Transverse colon (tissue), 4 donors: ENCODE data around the gene KRT38. TPM values are rescaled to one million over a fixed set of nuclear protein-coding genes. Genes with fewer than 3 reads are reported as not detected.

Source experiments
- DNase-seq: peaks from one replicate; pipeline ENCODE4 v3.0.0-alpha.2; 2019
- H3K27ac ChIP-seq, 4 donors: fragments of 200-600 bp; sonication (generic); 2 replicates each; pipeline ENCODE4 v1.5.1; 2016 to 2018; ENCODE audit warnings: inconsistent platforms in 4 of 4
- H3K27me3 ChIP-seq: fragments of 200-600 bp; sonication (generic); 2 replicates; pipeline ENCODE4 v1.5.1; 2017; ENCODE audit warnings: inconsistent platforms
- H3K36me3 ChIP-seq, 4 donors: fragments of 200-600 bp; sonication (generic); 2 replicates each; pipeline ENCODE4 v1.5.1; 2017 to 2019; ENCODE audit warnings: inconsistent platforms in 4 of 4
- H3K4me1 ChIP-seq, 4 donors: fragments of 200-600 bp; sonication (generic); 2 replicates each; pipeline ENCODE4 v1.5.1; 2017 to 2020; ENCODE audit warnings: inconsistent platforms in 4 of 4
- H3K4me3 ChIP-seq, 4 donors: fragments of 200-600 bp; sonication (generic); 1 replicate in 1 of 4; 2 replicates in 3 of 4; pipeline versions ENCODE4 v1.5.1 to v1.6.1; 2017 to 2019; ENCODE audit warnings: inconsistent platforms in 4 of 4
- H3K9me3 ChIP-seq, 2 donors: fragments of 200-600 bp; sonication (generic); 2 replicates each; pipeline ENCODE4 v1.5.1; 2017 to 2019; ENCODE audit warnings: inconsistent platforms in 2 of 2
- EP300 ChIP-seq: sonication (generic); formaldehyde crosslinking; IDR thresholded peaks from one replicate; pipeline ENCODE4 v1.6.1; 2017; ENCODE audit warnings: antibody characterized with exemption, low read depth
- POLR2A ChIP-seq: fragments of 450-650 bp; IDR thresholded peaks from one replicate; pipeline ENCODE4 v1.6.1; 2016; ENCODE audit warnings: antibody characterized with exemption, mild to moderate bottlenecking, moderate library complexity
- POLR2AphosphoS5 ChIP-seq, 3 donors: sonication (generic); formaldehyde crosslinking; IDR thresholded peaks; one replicate each; pipeline ENCODE4 v1.6.1; 2016; ENCODE audit warnings: antibody characterized with exemption in 3 of 3
- WGBS, 2 donors: methylation state at CpG; one replicate each; pipeline ENCODE4 v1.1.5; 2018; ENCODE audit warnings: low coverage in 1 of 2; 5-methylcytosine and 5-hydroxymethylcytosine counted together
- in situ Hi-C, 4 donors: fragments of 200-750 bp; cut with MboI; loops; one replicate each; pipeline versions ENCODE4 v1.15.0 to v1.15.1; 2017; ENCODE audit warnings: low sequenced_read_pairs in 3 of 4, low pct_ligation_motif_present in 1 of 4, low pct_unique_long_range_greater_than_20kb in 1 of 4
- intact Hi-C: fragments of 100-400 bp; cut with DNase I; formaldehyde crosslinking; loops from one replicate; pipeline ENCODE4 v1.15.1; 2023; ENCODE audit warnings: low total_unique reads
- total RNA-seq, 4 donors: library from RNA; depleted of rRNA; stranded (reverse); fragments of >200 nt; gene quantifications; one replicate each; pipeline ENCODE4 v1.1.0, GENCODE V29; 2016
- TF ChIP-seq, protein P1 (sequence below), 5 experiments: fragments of 200-600 bp in 3 of 5; fragments of 450-650 bp in 2 of 5; sonication (generic) in 3 of 5; IDR thresholded peaks; 1 replicate in 2 of 5; 2 replicates in 3 of 5; pipeline ENCODE4 v1.5.1; 2016 to 2017; ENCODE audit warnings: antibody characterized with exemption in 5 of 5, inconsistent platforms in 3 of 5, mild to moderate bottlenecking in 2 of 5, moderate library complexity in 1 of 5

KRT38 gene
- total RNA-seq, 4 donors from 2014 or later, result not detected

DNA sequence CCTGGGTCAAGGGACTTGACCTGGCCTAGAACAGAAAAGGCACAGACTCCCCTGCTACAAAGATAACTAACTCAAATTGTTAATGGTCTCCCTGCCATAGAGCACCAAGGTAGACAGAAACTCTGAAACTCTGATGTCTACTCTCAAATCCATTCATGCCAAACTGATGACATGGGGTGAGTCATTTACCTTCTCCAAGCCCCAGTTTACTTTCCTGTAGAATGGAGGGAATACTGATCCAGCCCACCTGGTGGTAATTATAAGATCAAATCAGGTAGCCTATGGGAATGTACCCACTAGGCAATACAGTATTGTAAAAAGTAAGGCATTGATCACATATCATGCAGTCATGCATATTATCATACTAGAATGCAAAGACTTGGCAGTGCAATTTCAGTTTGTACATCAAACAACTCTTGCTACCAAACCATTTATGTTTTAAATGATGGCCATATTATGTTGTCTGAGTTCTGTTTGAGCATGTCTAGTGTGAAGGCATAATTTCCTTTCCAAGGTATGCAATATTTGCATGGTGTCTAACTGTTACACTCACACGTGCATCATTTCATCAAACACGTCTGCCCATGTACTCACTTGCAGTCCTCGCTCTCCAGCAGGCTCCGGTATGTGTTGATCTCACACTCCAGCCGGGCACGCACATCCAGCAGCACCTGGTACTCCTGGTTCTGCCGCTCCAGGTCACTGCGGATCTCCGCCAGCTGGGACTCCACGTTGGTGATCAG, 46.4 kb downstream of the KRT38 start:
- Histone ChIP-seq H3K27ac (no peak overlapping the region), H3K9me3 (no peaks in the 10 kb centered on the region), H3K4me3 (no peak overlapping the region), H3K36me3 (no peaks in the 10 kb centered on the region), H3K4me1 (no peaks in the 10 kb centered on the region), H3K27me3 (peaks cover 19% of the 10 kb centered on the region)
- TF ChIP-seq POLR2A, result no peak
- TF ChIP-seq POLR2AphosphoS5 (IDR thresholded peaks at IDR 0.05), result no peak
- no peak for TF ChIP-seq EP300
- TF ChIP-seq, protein P1, sequence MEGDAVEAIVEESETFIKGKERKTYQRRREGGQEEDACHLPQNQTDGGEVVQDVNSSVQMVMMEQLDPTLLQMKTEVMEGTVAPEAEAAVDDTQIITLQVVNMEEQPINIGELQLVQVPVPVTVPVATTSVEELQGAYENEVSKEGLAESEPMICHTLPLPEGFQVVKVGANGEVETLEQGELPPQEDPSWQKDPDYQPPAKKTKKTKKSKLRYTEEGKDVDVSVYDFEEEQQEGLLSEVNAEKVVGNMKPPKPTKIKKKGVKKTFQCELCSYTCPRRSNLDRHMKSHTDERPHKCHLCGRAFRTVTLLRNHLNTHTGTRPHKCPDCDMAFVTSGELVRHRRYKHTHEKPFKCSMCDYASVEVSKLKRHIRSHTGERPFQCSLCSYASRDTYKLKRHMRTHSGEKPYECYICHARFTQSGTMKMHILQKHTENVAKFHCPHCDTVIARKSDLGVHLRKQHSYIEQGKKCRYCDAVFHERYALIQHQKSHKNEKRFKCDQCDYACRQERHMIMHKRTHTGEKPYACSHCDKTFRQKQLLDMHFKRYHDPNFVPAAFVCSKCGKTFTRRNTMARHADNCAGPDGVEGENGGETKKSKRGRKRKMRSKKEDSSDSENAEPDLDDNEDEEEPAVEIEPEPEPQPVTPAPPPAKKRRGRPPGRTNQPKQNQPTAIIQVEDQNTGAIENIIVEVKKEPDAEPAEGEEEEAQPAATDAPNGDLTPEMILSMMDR (IDR thresholded peaks at IDR 0.05), result no peak
- intact Hi-C loops (no loop called here), in situ Hi-C loops (no loop called here)
- DNase-seq, result no peak
- 80 to 93% methylated on average over 1 to 10 of the region's 10 CpGs for WGBS, 2 donors

DNA sequence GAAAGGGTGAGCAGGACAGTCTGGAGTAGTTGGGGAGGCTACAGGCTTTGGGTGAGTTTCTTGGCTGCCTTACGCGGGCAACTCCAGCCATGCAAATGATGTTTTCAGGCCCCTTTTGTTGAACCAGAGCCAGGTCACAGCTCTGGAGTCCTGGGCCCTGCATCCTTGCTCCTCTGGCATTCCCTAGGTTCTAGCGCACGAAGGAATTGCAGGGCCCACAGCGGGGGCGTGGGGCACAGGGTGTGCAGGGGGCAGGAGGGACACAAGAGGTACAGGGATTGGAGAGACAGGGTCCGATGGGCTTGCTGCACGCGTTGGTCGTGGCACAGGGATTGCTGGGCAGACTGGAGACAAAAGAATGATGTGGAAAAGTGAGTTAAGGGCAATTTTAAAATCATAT, 47.0 kb downstream of the KRT38 start:
- Histone ChIP-seq H3K4me1 (no peaks in the 10 kb centered on the region), H3K27ac (no peak overlapping the region), H3K36me3 (no peaks in the 10 kb centered on the region), H3K9me3 (no peaks in the 10 kb centered on the region), H3K4me3 (no peak overlapping the region), H3K27me3 (peaks cover 19% of the 10 kb centered on the region)
- in situ Hi-C loops (no loop called here), intact Hi-C loops (no loop called here)
- 86 to 91% methylated on average over 10 of the region's 10 CpGs for WGBS, 2 donors
- no peak for DNase-seq
- TF ChIP-seq, protein P1 (IDR thresholded peaks at IDR 0.05), result no peak
- TF ChIP-seq POLR2A, result no peak
- no peak for TF ChIP-seq EP300
- no peak for TF ChIP-seq POLR2AphosphoS5 (IDR thresholded peaks at IDR 0.05)

DNA sequence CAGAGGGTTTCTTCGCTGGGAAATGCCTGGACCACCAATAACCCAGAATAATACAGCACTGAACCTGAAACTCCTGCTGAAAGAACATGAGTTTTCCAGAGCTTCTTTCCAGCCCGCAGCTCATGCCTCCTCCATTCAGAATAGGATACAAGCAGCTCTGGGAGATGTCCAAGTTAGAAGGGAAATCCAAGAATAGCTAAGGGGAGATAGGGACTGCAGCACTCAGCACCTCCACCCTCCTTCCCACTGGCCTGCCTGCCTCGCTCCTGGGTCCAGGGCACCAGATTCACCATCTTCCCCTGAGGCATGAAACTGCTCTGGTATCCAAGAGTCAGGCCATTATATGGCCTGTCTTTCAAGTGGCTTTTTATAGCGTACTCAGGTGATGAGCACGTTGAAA, 47.5 kb downstream of the KRT38 start:
- DNase-seq, result no peak
- 65 to 76% methylated on average over 3 to 5 of the region's 5 CpGs for WGBS, 2 donors
- no peaks in the 10 kb centered on the region for H3K4me1 ChIP-seq
- no peaks in the 10 kb centered on the region for H3K36me3 ChIP-seq
- no peak for TF ChIP-seq POLR2A
- TF ChIP-seq POLR2AphosphoS5 (IDR thresholded peaks at IDR 0.05), result no peak
- no peak for TF ChIP-seq EP300
- H3K9me3 ChIP-seq, result no peaks in the 10 kb centered on the region
- in situ Hi-C loops, result no loop called here
- no peak overlapping the region for H3K27ac ChIP-seq
- H3K4me3 ChIP-seq, result no peak overlapping the region
- intact Hi-C loops, result no loop called here
- peaks cover 19% of the 10 kb centered on the region for H3K27me3 ChIP-seq

DNA sequence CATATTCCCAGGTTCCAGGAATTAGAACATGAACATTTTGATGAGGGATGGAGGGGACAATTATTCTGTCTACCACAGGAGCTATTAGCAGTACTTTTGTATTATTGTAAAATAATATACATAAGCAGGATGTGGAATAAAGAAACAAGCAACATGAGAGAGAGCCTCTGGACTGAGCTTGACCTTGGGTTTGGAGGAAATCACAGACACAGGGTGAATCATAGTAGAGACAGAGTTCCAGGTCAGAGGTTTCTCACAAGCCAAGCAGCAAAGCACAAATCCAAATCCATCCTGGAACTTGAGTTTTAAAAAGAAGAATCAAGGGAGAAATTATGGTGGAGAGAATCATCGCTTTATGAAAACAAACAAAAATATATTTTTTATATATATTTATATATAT, 48.5 kb downstream of the KRT38 start:
- Histone ChIP-seq H3K9me3 (no peaks in the 10 kb centered on the region), H3K4me3 (no peak overlapping the region), H3K27me3 (peaks cover 29% of the 10 kb centered on the region), H3K36me3 (no peaks in the 10 kb centered on the region), H3K27ac (no peak overlapping the region), H3K4me1 (no peaks in the 10 kb centered on the region)
- 83 to 100% methylated on average over 1 of the region's 1 CpG for WGBS, 2 donors
- TF ChIP-seq EP300, result no peak
- TF ChIP-seq, protein P1 (IDR thresholded peaks at IDR 0.05), result no peak
- TF ChIP-seq POLR2A, result no peak
- TF ChIP-seq POLR2AphosphoS5 (IDR thresholded peaks at IDR 0.05), result no peak
- in situ Hi-C loops (no loop called here), intact Hi-C loops (no loop called here)
- DNase-seq, result no peak
